ENCODE results near the gene PRKAA2.

Gene PRKAA2

GRCh38 chr1:56625819-56626440, 19.2 kb upstream of the PRKAA2 start:
- Histone ChIP-seq H3K27me3 (ENCODE audit: insufficient read depth, low read length) (no peaks in the 10 kb centered on the region), H3K9ac (ENCODE audit: low read length) (no peak overlapping the region), H3K4me3 (ENCODE audit: low read depth, low read length, poor library complexity, severe bottlenecking) (no peak overlapping the region), H3F3A (ENCODE audit: insufficient read depth, low read length) (no peaks in the 10 kb centered on the region), H3K36me3 (ENCODE audit: insufficient read depth, low read length) (no peaks in the 10 kb centered on the region), H2AFZ (ENCODE audit: low read length) (no peak overlapping the region), H4K20me1 (ENCODE audit: insufficient read depth, low read length) (no peaks in the 10 kb centered on the region), H3K79me2 (ENCODE audit: insufficient read depth, low read length) (no peaks in the 10 kb centered on the region), H3K9me2 (ENCODE audit: low read depth, low read length) (no peaks in the 10 kb centered on the region), H3K27ac (ENCODE audit: low read depth, low read length, poor library complexity, severe bottlenecking) (no peak overlapping the region), H3K9me3 (ENCODE audit: low read length) (no peaks in the 10 kb centered on the region), H3K4me1 (ENCODE audit: insufficient read depth, low read length, severe bottlenecking) (no peaks in the 10 kb centered on the region), H3K4me2 (ENCODE audit: low read length) (no peak overlapping the region)
- TF ChIP-seq EZH2 (IDR thresholded peaks at IDR 0.05; ENCODE audit: borderline replicate concordance, low read length) (no peak), CTCF (IDR thresholded peaks at IDR 0.05; ENCODE audit: low read length) (no peak)

GRCh38 chr1:56626546-56626945, 18.6 kb upstream of the PRKAA2 start:
- Histone ChIP-seq H2AFZ (ENCODE audit: low read length) (no peak overlapping the region), H3K27me3 (ENCODE audit: insufficient read depth, low read length) (no peaks in the 10 kb centered on the region), H3K27ac (ENCODE audit: low read depth, low read length, poor library complexity, severe bottlenecking) (no peak overlapping the region), H3F3A (ENCODE audit: insufficient read depth, low read length) (no peaks in the 10 kb centered on the region), H3K36me3 (ENCODE audit: insufficient read depth, low read length) (no peaks in the 10 kb centered on the region), H3K9ac (ENCODE audit: low read length) (no peak overlapping the region), H3K4me3 (ENCODE audit: low read depth, low read length, poor library complexity, severe bottlenecking) (no peak overlapping the region), H3K4me1 (ENCODE audit: insufficient read depth, low read length, severe bottlenecking) (no peaks in the 10 kb centered on the region), H3K9me3 (ENCODE audit: low read length) (no peaks in the 10 kb centered on the region), H4K20me1 (ENCODE audit: insufficient read depth, low read length) (no peaks in the 10 kb centered on the region), H3K9me2 (ENCODE audit: low read depth, low read length) (no peaks in the 10 kb centered on the region), H3K79me2 (ENCODE audit: insufficient read depth, low read length) (no peaks in the 10 kb centered on the region), H3K4me2 (ENCODE audit: low read length) (no peak overlapping the region)
- TF ChIP-seq CTCF (IDR thresholded peaks at IDR 0.05; ENCODE audit: low read length) (no peak), EZH2 (IDR thresholded peaks at IDR 0.05; ENCODE audit: borderline replicate concordance, low read length) (no peak)

GRCh38 chr1:56627019-56627635, 18.0 kb upstream of the PRKAA2 start:
- no peak overlapping the region for H3K27ac ChIP-seq (ENCODE audit: low read depth, low read length, poor library complexity, severe bottlenecking)
- no peaks in the 10 kb centered on the region for H3K27me3 ChIP-seq (ENCODE audit: insufficient read depth, low read length)
- no peaks in the 10 kb centered on the region for H3K4me1 ChIP-seq (ENCODE audit: insufficient read depth, low read length, severe bottlenecking)

More at GRCh38 chr1:56627019-56627635, 18.0 kb upstream of the PRKAA2 start:
- Histone ChIP-seq H3K9me3 (ENCODE audit: low read length) (no peaks in the 10 kb centered on the region), H3K4me3 (ENCODE audit: low read depth, low read length, poor library complexity, severe bottlenecking) (no peak overlapping the region), H3F3A (ENCODE audit: insufficient read depth, low read length) (no peaks in the 10 kb centered on the region), H3K9ac (ENCODE audit: low read length) (no peak overlapping the region), H3K4me2 (ENCODE audit: low read length) (no peak overlapping the region), H3K9me2 (ENCODE audit: low read depth, low read length) (no peaks in the 10 kb centered on the region), H2AFZ (ENCODE audit: low read length) (no peak overlapping the region), H3K36me3 (ENCODE audit: insufficient read depth, low read length) (no peaks in the 10 kb centered on the region), H4K20me1 (ENCODE audit: insufficient read depth, low read length) (no peaks in the 10 kb centered on the region), H3K79me2 (ENCODE audit: insufficient read depth, low read length) (no peaks in the 10 kb centered on the region)
- TF ChIP-seq CTCF (IDR thresholded peaks at IDR 0.05; ENCODE audit: low read length): no peak
- TF ChIP-seq EZH2 (IDR thresholded peaks at IDR 0.05; ENCODE audit: borderline replicate concordance, low read length): no peak
